HEK293 (cell line): ENCODE data around the gene CYB561D2.

Experiments used
- CTCF ChIA-PET: fragments of 350-600 bp; formaldehyde crosslinking; extraction: SDS; loops from one replicate; lab custom pipeline; 2021; ENCODE audit warnings: antibody characterized with exemption; lab: Yijun Ruan, JAX
- POLR2A ChIA-PET: fragments of 300-600 bp; formaldehyde crosslinking; extraction: SDS; loops from one replicate; lab custom pipeline; 2020; ENCODE audit warnings: antibody characterized with exemption, inconsistent platforms; lab: Yijun Ruan, JAX
- H3K27ac ChIP-seq: fragments of 200-500 bp; sonication (Bioruptor generic); 2 replicates; pipeline ENCODE4 v1.5.1; 2014; ENCODE audit warnings: low read depth, low read length, control low read depth, inconsistent platforms; ENCODE audit errors: extremely low read depth
- H3K36me3 ChIP-seq, 2 experiments: fragments of 200-500 bp in 1 of 2; sonication (Bioruptor generic) in 1 of 2; 1 replicate in 1 of 2; 2 replicates in 1 of 2; pipeline ENCODE4 v1.5.1; 2014 to 2017; ENCODE audit warnings: inconsistent platforms in 2 of 2, low read length in 2 of 2; ENCODE audit not compliant: control insufficient read depth in 2 of 2, insufficient read depth in 1 of 2
- H3K4me1 ChIP-seq: fragments of 200-500 bp; sonication (Bioruptor generic); 2 replicates; pipeline ENCODE4 v1.5.1; 2014; ENCODE audit warnings: mild to moderate bottlenecking, low read length, inconsistent platforms; ENCODE audit not compliant: control insufficient read depth, insufficient read depth
- H3K4me3 ChIP-seq: 2 replicates; pipeline ENCODE4 v1.5.1; 2011; ENCODE audit warnings: low read depth, mild to moderate bottlenecking, control low read depth, low read length, moderate library complexity
- H3K9me3 ChIP-seq: fragments of 200-500 bp; sonication (Bioruptor generic); 2 replicates; pipeline ENCODE4 v1.5.1; 2014; ENCODE audit warnings: low read depth, low read length, inconsistent platforms; ENCODE audit not compliant: control insufficient read depth, insufficient read depth
- FEZF1 ChIP-seq: fragments of 450-650 bp; formaldehyde crosslinking; IDR thresholded peaks from 2 replicates; pipeline ENCODE4 v1.5.1; 2016; ENCODE audit warnings: missing biosample characterization, missing genetic modification characterization
- HIC1 ChIP-seq: fragments of 450-650 bp; formaldehyde crosslinking; IDR thresholded peaks from 2 replicates; pipeline ENCODE4 v1.5.1; 2016; ENCODE audit warnings: missing biosample characterization, missing genetic modification characterization
- HOXD13 ChIP-seq: sonication (generic); formaldehyde crosslinking; IDR thresholded peaks from 2 replicates; pipeline ENCODE4 v1.8.0; 2022; ENCODE audit warnings: missing genetic modification reagents, borderline replicate concordance
- OVOL3 ChIP-seq: fragments of 450-650 bp; formaldehyde crosslinking; IDR thresholded peaks from 2 replicates; pipeline ENCODE4 v1.5.1; 2016; ENCODE audit warnings: missing biosample characterization, missing genetic modification characterization
- PRDM2 ChIP-seq: fragments of 450-650 bp; formaldehyde crosslinking; IDR thresholded peaks from 2 replicates; pipeline ENCODE4 v1.5.1; 2016; ENCODE audit warnings: missing biosample characterization, missing genetic modification characterization, borderline replicate concordance
- REPIN1 ChIP-seq: fragments of 450-650 bp; formaldehyde crosslinking; IDR thresholded peaks from 2 replicates; pipeline ENCODE4 v1.5.1; 2017; ENCODE audit warnings: missing biosample characterization, missing genetic modification characterization, low read depth
- SP7 ChIP-seq: fragments of 450-650 bp; formaldehyde crosslinking; IDR thresholded peaks from 2 replicates; pipeline ENCODE4 v1.5.1; 2016; ENCODE audit warnings: missing biosample characterization, missing genetic modification characterization
- ZNF112 ChIP-seq: fragments of 450-650 bp; formaldehyde crosslinking; IDR thresholded peaks from 2 replicates; pipeline ENCODE4 v1.5.0; 2017; ENCODE audit warnings: missing biosample characterization, missing genetic modification characterization
- ZNF350 ChIP-seq: fragments of 450-650 bp; formaldehyde crosslinking; IDR thresholded peaks from 2 replicates; pipeline ENCODE4 v1.5.0; 2017; ENCODE audit warnings: missing biosample characterization, mild to moderate bottlenecking, missing genetic modification characterization
- ZNF423 ChIP-seq: fragments of 450-650 bp; formaldehyde crosslinking; IDR thresholded peaks from 2 replicates; pipeline ENCODE4 v1.5.1; 2016; ENCODE audit warnings: missing biosample characterization, missing genetic modification characterization
- ZNF433 ChIP-seq: fragments of 450-650 bp; formaldehyde crosslinking; IDR thresholded peaks from 2 replicates; pipeline ENCODE4 v1.5.1; 2016; ENCODE audit warnings: missing biosample characterization, missing genetic modification characterization, low read depth
- ZNF488 ChIP-seq: fragments of 450-650 bp; formaldehyde crosslinking; IDR thresholded peaks from 2 replicates; pipeline ENCODE4 v1.5.1; 2016; ENCODE audit warnings: missing biosample characterization, missing genetic modification characterization
- ZNF501 ChIP-seq: fragments of 450-650 bp; formaldehyde crosslinking; IDR thresholded peaks from 2 replicates; pipeline ENCODE4 v1.5.1; 2016; ENCODE audit warnings: missing biosample characterization, missing genetic modification characterization
- ZNF518A ChIP-seq: fragments of 450-650 bp; formaldehyde crosslinking; conservative IDR thresholded peaks from 2 replicates; pipeline ENCODE4 v1.5.1; 2016; ENCODE audit warnings: low read depth, missing biosample characterization, missing genetic modification characterization
- ZNF549 ChIP-seq: fragments of 450-650 bp; IDR thresholded peaks from 2 replicates; pipeline ENCODE4 v1.5.1; 2018; ENCODE audit warnings: missing biosample characterization, missing genetic modification characterization, mild to moderate bottlenecking, inconsistent platforms, moderate library complexity
- ZNF639 ChIP-seq: fragments of 450-650 bp; formaldehyde crosslinking; IDR thresholded peaks from 2 replicates; pipeline ENCODE4 v1.5.1; 2016; ENCODE audit warnings: missing biosample characterization, missing genetic modification characterization
- ZNF747 ChIP-seq: fragments of 450-650 bp; formaldehyde crosslinking; IDR thresholded peaks from 2 replicates; pipeline ENCODE4 v1.5.1; 2016; ENCODE audit warnings: missing biosample characterization, missing genetic modification characterization
- ZSCAN23 ChIP-seq: fragments of 450-650 bp; formaldehyde crosslinking; IDR thresholded peaks from 2 replicates; pipeline ENCODE4 v1.5.1; 2016; ENCODE audit warnings: missing biosample characterization, missing genetic modification characterization
- ZSCAN30 ChIP-seq: fragments of 450-650 bp; IDR thresholded peaks from 2 replicates; pipeline ENCODE4 v1.5.1; 2018; ENCODE audit warnings: missing biosample characterization, mild to moderate bottlenecking, missing genetic modification characterization, moderate library complexity

CYB561D2 gene

GRCh38 chr3:50340448-50341329, 10.0 kb upstream of the CYB561D2 start, which contains the start of gene RASSF1:
Gene RASSF1, minus strand, starts transcription at chr3:50340836. Its CDS starts 31 bp downstream, at chr3:50340805.
- Histone ChIP-seq H3K9me3 (no peaks in the 10 kb centered on the region), H3K4me1 (no peaks in the 10 kb centered on the region; the same call in 1 of the 2 replicates), H3K27ac (no peak within 1 kb of the TSS), H3K36me3 (peaks cover 0 to 26% of the 10 kb centered on the region in 2 experiments; a peak in 2 of 3 replicates), H3K4me3 (no peak within 1 kb of the TSS)
- ChIA-PET CTCF (no interaction called here), POLR2A (interaction anchor here (1.3 kb wide), 1 partner anchor 13 kb away, joined by 3 read pairs; the partner anchor contains the start of gene TUSC2)
- TF ChIP-seq REPIN1 (tag by site-specific recombination) (no peak), FEZF1 (tag by site-specific recombination) (no peak), ZNF747 (tag by site-specific recombination) (no peak), ZNF350 (no peak), ZNF549 (tag by site-specific recombination) (no peak), ZNF433 (no peak), HOXD13 (no peak), ZNF488 (tag by site-specific recombination) (no peak), ZNF112 (no peak), ZNF501 (no peak), ZSCAN23 (no peak), OVOL3 (tag by site-specific recombination) (no peak), ZNF423 (tag by site-specific recombination) (no peak), PRDM2 (tag by site-specific recombination) (no peak), ZNF639 (no peak)

GRCh38 chr3:50341537-50341936, 9.1 kb upstream of the CYB561D2 start:
- Histone ChIP-seq H3K36me3 (peaks cover 0 to 30% of the 10 kb centered on the region in 2 experiments; a peak in 1 of 3 replicates), H3K27ac (no peak overlapping the region), H3K9me3 (no peaks in the 10 kb centered on the region), H3K4me3 (no peak overlapping the region), H3K4me1 (peaks cover 2% of the 10 kb centered on the region; the same call in 1 of the 2 replicates)
- CTCF ChIA-PET: no interaction called here
- POLR2A ChIA-PET: no interaction called here
- TF ChIP-seq ZNF518A (tag by site-specific recombination) (no peak), ZSCAN30 (tag by site-specific recombination) (no peak), HIC1 (tag by site-specific recombination) (no peak), SP7 (no peak)
